GM12875 (cell line): ENCODE data around the gene LYPD3.

Experiments
- H3K4me3 ChIP-seq: one replicate; pipeline ENCODE4 v1.5.1; 2011; ENCODE audit warnings: low read depth, low read length, control low read depth
- CTCF ChIP-seq: IDR thresholded peaks from 2 replicates; pipeline ENCODE4 v1.5.1; 2011; ENCODE audit warnings: low read depth, mild to moderate bottlenecking, control low read depth, inconsistent platforms, low read length, moderate library complexity, borderline replicate concordance; ENCODE audit not compliant: insufficient read depth

The LYPD3 gene

GRCh38 chr19:43504426-43505185 lies 39.2 kb upstream of the LYPD3 start, which contains the start of gene PHLDB3:
Gene PHLDB3 (minus strand): TSS chr19:43504746. CDS start chr19:43504118, 628 bp downstream.
- TF ChIP-seq CTCF: no peak
- peak within 1 kb of the TSS; percentile 73 for H3K4me3 ChIP-seq

GRCh38 chr19:43503501-43504425 lies 38.4 kb upstream of the LYPD3 start:
- TF ChIP-seq CTCF: peak; percentile 22; the same call in 1 of the 2 replicates
- H3K4me3 ChIP-seq: peak overlapping the region; percentile 73

GRCh38 chr19:43502419-43502976 lies 37.1 kb upstream of the LYPD3 start:
- no peak overlapping the region for H3K4me3 ChIP-seq
- TF ChIP-seq CTCF: no peak

- TF ChIP-seq CTCF: no peak
- no peak overlapping the region for H3K4me3 ChIP-seq
Observed at GRCh38 chr19:43501661-43502418, 36.4 kb upstream of the LYPD3 start.

- H3K4me3 ChIP-seq: no peak overlapping the region
- no peak for TF ChIP-seq CTCF
Observed at GRCh38 chr19:43499042-43499441, 33.6 kb upstream of the LYPD3 start.

- TF ChIP-seq CTCF: no peak
- H3K4me3 ChIP-seq: no peak overlapping the region
Observed at GRCh38 chr19:43498233-43498842, 32.9 kb upstream of the LYPD3 start.
